ACC112 (cell line): ENCODE results near the gene EFL1.

Experiments
- H2AFZ ChIP-seq: fragments of 200-600 bp; sonication (generic); one replicate; pipeline ENCODE4 v1.6.0; 2017; ENCODE audit warnings: antibody characterized with exemption, low read length; ENCODE audit not compliant: unreplicated experiment
- H3K27ac ChIP-seq: fragments of 200-600 bp; sonication (generic); 2 replicates; pipeline ENCODE4 v1.5.1; 2014; ENCODE audit warnings: low read depth, mild to moderate bottlenecking, antibody characterized with exemption, low read length, moderate library complexity
- H3K27me3 ChIP-seq: fragments of 200-600 bp; sonication (generic); 2 replicates; pipeline ENCODE4 v1.6.1; 2014; ENCODE audit warnings: mild to moderate bottlenecking, antibody characterized with exemption, low read length, moderate library complexity, mixed read lengths; ENCODE audit not compliant: insufficient read depth
- H3K36me3 ChIP-seq: fragments of 200-600 bp; sonication (generic); 2 replicates; pipeline ENCODE4 v1.6.1; 2016; ENCODE audit warnings: mild to moderate bottlenecking, antibody characterized with exemption, low read length, moderate library complexity, mixed read lengths; ENCODE audit not compliant: insufficient read depth
- H3K4me1 ChIP-seq: fragments of 200-600 bp; sonication (generic); one replicate; pipeline ENCODE4 v1.6.1; 2016; ENCODE audit warnings: low read length, mixed read lengths; ENCODE audit not compliant: insufficient read depth, unreplicated experiment, control insufficient read depth
- H3K4me3 ChIP-seq: fragments of 200-600 bp; sonication (generic); 2 replicates; pipeline ENCODE4 v1.5.1; 2014; ENCODE audit warnings: mild to moderate bottlenecking, low read depth, low read length
- H3K79me2 ChIP-seq: fragments of 200-600 bp; sonication (generic); one replicate; pipeline ENCODE4 v1.6.0; 2016; ENCODE audit warnings: low read length; ENCODE audit not compliant: control insufficient read depth, unreplicated experiment, insufficient read depth

EFL1 gene

DNA sequence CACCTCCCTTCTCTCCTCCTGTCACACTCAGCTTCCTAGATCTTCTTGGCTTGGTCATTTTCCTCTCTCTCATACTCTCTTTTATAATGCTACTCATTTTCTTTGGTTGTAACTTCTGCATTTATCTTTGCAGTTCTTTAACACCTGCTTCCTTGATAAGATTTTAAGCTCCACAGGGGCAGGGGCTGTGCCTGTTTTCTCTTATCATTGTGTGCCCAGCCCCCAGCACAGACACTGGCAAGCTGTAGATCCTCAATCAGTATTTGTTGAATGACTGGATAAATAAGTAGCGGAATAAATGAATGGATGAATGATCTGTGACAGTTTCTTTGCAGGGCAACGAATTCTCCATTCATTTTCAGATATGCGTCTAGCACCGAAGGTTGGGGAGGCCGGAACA is 152.4 kb downstream of the EFL1 start:
- Histone ChIP-seq H2AFZ (no peak overlapping the region), H3K79me2 (no peaks in the 10 kb centered on the region), H3K27me3 (no peaks in the 10 kb centered on the region), H3K4me1 (peaks cover 11% of the 10 kb centered on the region), H3K36me3 (no peaks in the 10 kb centered on the region), H3K27ac (no peak overlapping the region), H3K4me3 (no peak overlapping the region)

DNA sequence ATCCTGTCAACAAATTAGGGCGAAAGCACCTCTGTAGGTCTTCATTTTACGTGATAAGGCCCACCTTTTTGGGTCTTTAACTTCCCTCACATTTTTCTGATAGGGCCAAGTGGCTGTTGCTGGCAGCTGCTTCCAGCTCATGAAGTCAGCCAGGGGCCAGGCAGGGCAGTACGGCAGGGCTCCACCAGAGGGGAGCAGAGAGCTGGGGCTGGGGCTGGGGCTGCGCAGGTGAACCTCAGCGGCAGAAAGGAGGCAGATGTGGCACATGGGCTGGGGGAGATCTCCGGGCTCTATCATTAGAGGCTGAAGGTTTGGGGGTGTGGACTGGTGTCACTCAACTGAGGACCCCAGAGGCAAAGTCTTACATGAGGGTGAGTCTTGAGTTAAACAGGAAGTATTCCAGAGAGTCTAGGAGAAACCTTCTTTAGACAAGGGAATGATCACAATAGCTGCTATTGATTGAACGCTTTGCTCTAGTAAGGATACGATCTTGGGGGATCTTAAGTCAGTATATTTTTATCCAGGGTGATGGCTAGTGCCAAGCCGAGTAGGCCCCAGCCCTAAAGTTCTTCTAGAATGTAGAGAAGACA is 153.9 kb downstream of the EFL1 start:
- Histone ChIP-seq H3K36me3 (no peaks in the 10 kb centered on the region), H3K27me3 (no peaks in the 10 kb centered on the region), H3K79me2 (no peaks in the 10 kb centered on the region), H3K4me1 (peaks cover 11% of the 10 kb centered on the region), H2AFZ (no peak overlapping the region), H3K4me3 (no peak overlapping the region), H3K27ac (no peak overlapping the region)

DNA sequence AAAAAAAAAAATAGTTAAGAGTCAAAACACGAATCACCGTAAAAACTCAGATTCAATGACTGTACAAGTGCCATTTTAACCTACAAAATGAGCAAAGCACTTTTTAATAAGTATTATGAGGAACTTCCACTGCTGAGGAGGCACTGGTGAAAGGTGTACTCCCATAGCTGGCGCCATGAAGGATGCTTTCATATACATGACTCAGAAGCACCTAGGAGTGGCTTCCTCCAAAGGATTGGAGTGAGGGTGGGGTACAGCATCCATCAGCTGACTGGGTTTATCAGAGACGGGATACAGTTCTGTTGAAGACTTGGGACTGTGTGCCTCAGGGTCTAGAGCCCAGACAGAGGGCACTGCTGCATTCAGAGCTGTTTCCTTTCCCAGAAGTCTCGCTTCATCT is 155.9 kb downstream of the EFL1 start:
- H2AFZ ChIP-seq: no peak overlapping the region
- no peaks in the 10 kb centered on the region for H3K79me2 ChIP-seq
- no peak overlapping the region for H3K4me3 ChIP-seq
- H3K27ac ChIP-seq: no peak overlapping the region
- H3K4me1 ChIP-seq: peaks cover 11% of the 10 kb centered on the region
- H3K36me3 ChIP-seq: no peaks in the 10 kb centered on the region
- no peaks in the 10 kb centered on the region for H3K27me3 ChIP-seq

- Histone ChIP-seq H3K27ac (peak overlapping the region; percentile 69), H3K36me3 (no peaks in the 10 kb centered on the region), H2AFZ (peak overlapping the region; percentile 83)
These were observed 156.9 kb downstream of the EFL1 start for GRCh38 chr15:82105451-82106215.

GRCh38 chr15:82103468-82103867 is 159.1 kb downstream of the EFL1 start:
- Histone ChIP-seq H3K4me3 (no peak overlapping the region), H3K36me3 (no peaks in the 10 kb centered on the region), H3K79me2 (no peaks in the 10 kb centered on the region), H3K27ac (no peak overlapping the region), H3K27me3 (no peaks in the 10 kb centered on the region), H2AFZ (no peak overlapping the region), H3K4me1 (peaks cover 11% of the 10 kb centered on the region)

More at GRCh38 chr15:82105451-82106215, 156.9 kb downstream of the EFL1 start:
- Histone ChIP-seq H3K79me2 (no peaks in the 10 kb centered on the region), H3K4me3 (no peak overlapping the region), H3K27me3 (no peaks in the 10 kb centered on the region), H3K4me1 (peaks cover 11% of the 10 kb centered on the region)

DNA sequence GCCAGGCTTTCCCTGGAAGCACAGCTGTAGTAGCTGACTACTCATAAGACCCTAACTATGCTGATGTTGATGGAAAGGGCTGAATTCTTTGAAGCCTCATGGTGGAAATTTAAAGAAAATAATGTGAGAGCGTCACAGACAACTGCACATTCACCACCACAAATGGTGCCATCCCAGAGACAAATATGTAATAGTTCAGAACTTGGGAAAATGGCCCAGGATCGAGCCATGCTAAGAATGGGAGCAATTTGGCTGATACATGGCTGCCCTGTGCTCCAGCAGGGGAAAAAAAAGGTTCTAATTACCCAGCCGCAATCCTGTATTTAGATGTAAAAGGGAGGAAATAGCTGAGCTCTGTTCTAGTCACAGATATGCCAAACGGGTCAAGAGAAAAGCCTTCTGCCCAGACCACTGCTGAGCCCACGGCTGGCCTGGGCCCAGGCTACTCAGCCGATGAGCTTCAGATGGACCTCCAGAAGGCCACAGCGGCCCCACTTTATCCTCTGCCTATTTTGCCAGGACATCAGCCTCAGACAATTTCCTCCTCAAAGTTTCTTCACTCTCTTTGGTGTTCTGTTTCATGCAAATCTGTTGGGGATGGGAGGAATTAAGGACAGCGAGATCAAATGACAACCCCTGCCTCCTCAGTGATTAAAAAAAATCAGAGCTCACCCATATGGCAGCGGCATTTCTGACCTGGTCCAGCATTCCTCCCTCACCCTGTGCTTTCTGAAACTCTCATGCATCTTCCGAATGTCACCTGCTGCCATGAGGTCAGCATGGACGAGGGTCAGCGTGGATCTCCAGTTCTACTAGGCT is 162.2 kb downstream of the EFL1 start:
- Histone ChIP-seq H3K27ac (no peak overlapping the region), H3K4me1 (peaks cover 2% of the 10 kb centered on the region), H3K79me2 (no peaks in the 10 kb centered on the region), H3K36me3 (no peaks in the 10 kb centered on the region), H2AFZ (no peak overlapping the region), H3K4me3 (no peak overlapping the region), H3K27me3 (no peaks in the 10 kb centered on the region)

DNA sequence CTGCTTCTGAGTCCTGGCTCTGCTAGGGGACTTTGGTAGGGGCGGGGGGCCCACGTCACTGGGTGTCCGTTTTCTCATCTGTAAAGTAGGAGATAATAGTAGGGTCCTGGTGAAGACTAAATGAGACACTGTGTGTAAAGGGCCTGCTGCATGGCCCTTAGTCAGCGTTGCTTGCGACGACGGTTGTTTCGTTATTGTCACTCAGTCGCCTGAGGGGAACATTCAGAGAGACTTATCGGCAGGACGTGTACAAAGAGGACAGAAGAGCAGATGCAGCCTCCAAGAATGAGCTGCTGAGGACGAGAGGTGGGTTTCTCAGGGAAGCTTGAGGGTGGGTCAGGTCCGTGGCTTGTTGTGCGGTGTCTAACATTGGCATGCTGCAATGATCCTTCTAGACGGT is 163.9 kb downstream of the EFL1 start:
- H3K27ac ChIP-seq: no peak overlapping the region
- no peak overlapping the region for H2AFZ ChIP-seq
- peaks cover 5% of the 10 kb centered on the region for H3K4me1 ChIP-seq
- no peaks in the 10 kb centered on the region for H3K27me3 ChIP-seq
- H3K4me3 ChIP-seq: no peak overlapping the region
- no peaks in the 10 kb centered on the region for H3K79me2 ChIP-seq
- no peaks in the 10 kb centered on the region for H3K36me3 ChIP-seq

GRCh38 chr15:82095803-82096202 is 166.7 kb downstream of the EFL1 start:
- peaks cover 5% of the 10 kb centered on the region for H3K4me1 ChIP-seq
- H3K27ac ChIP-seq: no peak overlapping the region
- H2AFZ ChIP-seq: no peak overlapping the region
- H3K79me2 ChIP-seq: no peaks in the 10 kb centered on the region
- H3K36me3 ChIP-seq: no peaks in the 10 kb centered on the region
- H3K27me3 ChIP-seq: no peaks in the 10 kb centered on the region
- no peak overlapping the region for H3K4me3 ChIP-seq

DNA sequence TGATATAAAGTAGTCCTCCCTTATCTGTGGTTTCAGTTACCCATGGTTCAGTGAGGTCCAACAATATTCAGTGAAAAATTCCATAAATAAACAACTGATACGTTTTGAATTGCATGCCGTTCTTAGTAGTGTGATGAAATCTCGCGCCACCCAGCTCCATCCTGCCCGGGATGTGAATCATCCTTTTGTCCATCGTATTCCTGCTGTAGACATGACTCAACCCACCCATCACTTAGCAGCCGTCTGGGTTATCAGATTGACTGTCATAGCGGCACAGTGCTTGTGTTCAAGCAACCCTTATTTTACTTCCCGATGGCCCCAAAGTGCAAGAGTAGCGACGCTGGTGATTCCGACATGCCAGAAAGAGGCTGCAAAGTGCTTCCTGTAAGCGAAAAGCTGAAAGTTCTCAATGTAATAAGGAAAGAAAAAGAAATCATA is 168.7 kb downstream of the EFL1 start:
- Histone ChIP-seq H3K27ac (peak overlapping the region; percentile 56; the same call in 1 of the 2 replicates), H3K4me3 (peak overlapping the region; percentile 11; the same call in 1 of the 2 replicates), H2AFZ (no peak overlapping the region), H3K4me1 (peaks cover 5% of the 10 kb centered on the region), H3K36me3 (no peaks in the 10 kb centered on the region), H3K27me3 (no peaks in the 10 kb centered on the region), H3K79me2 (no peaks in the 10 kb centered on the region)

GRCh38 chr15:82093325-82093724 is 169.2 kb downstream of the EFL1 start:
- Histone ChIP-seq H3K27me3 (no peaks in the 10 kb centered on the region), H3K79me2 (no peaks in the 10 kb centered on the region), H3K4me1 (peaks cover 5% of the 10 kb centered on the region), H3K36me3 (no peaks in the 10 kb centered on the region), H3K4me3 (no peak overlapping the region), H3K27ac (peak overlapping the region; percentile 46; the same call in 1 of the 2 replicates), H2AFZ (no peak overlapping the region)
